ENCODE measurements around the gene TUBB4A.

GRCh38 chr19:6534451-6535093 lies 32.5 kb upstream of the TUBB4A start:
- TF ChIP-seq CTCF (IDR thresholded peaks at IDR 0.05) (no peak), POLR2AphosphoS5 (IDR thresholded peaks at IDR 0.05) (no peak), POLR2A (IDR thresholded peaks at IDR 0.05) (no peak)
